ENCODE data around the gene FAM20B.
A peak's percentile ranks its signal among the peaks of the same experiment; 100 is the strongest.
"Not testable (repeated sequence)": the region's sequence is repeated elsewhere in the genome, so short reads cannot be mapped to it uniquely, and the experiment has no call there.

Gene FAM20B

GRCh38 chr1:179040175-179040551 is 14.5 kb downstream of the FAM20B start:
- Histone ChIP-seq H4K91ac (ENCODE audit: low read depth, low read length) (peak overlapping the region; percentile 57), H2BK120ac (ENCODE audit: insufficient read depth, low read length, poor library complexity) (peak overlapping the region; percentile 61), H3K18ac (ENCODE audit: low read length) (peak overlapping the region; percentile 95)
- not testable (repeated sequence) for H3K4me1 ChIP-seq (ENCODE audit: control insufficient read depth in 1 of 2, insufficient read depth in 2 of 2, low read length in 2 of 2); H3K4me2 ChIP-seq (ENCODE audit: low read length); H3K23ac ChIP-seq (ENCODE audit: low read length); H3K9me3 ChIP-seq (ENCODE audit: insufficient read depth, low read depth, low read length); H2BK12ac ChIP-seq (ENCODE audit: low read length); H3K79me2 ChIP-seq (ENCODE audit: control insufficient read depth, insufficient read depth, low read length, poor library complexity); H4K12ac ChIP-seq (ENCODE audit: low read depth, low read length); H2AK5ac ChIP-seq (ENCODE audit: low read length); H3K27me3 ChIP-seq (ENCODE audit: insufficient read depth, low read length); H3K4me3 ChIP-seq (ENCODE audit: low read depth, low read length); DNase-seq; H3K27ac ChIP-seq (ENCODE audit: low read depth, low read length); H3K9ac ChIP-seq (ENCODE audit: low read length); H4K8ac ChIP-seq (ENCODE audit: low read depth, low read length); H3K36me3 ChIP-seq (ENCODE audit: control insufficient read depth in 1 of 2, insufficient read depth in 2 of 2, low read length in 2 of 2); H2BK5ac ChIP-seq (ENCODE audit: low read depth, low read length, poor library complexity); H3K79me1 ChIP-seq (ENCODE audit: low read length); H3K4ac ChIP-seq (ENCODE audit: low read depth, low read length); H3K14ac ChIP-seq (ENCODE audit: low read length); H2AFZ ChIP-seq (ENCODE audit: insufficient read depth, low read length, poor library complexity)
- WGBS (ENCODE audit: extremely low coverage, insufficient coverage, insufficient read length) = no CpG with 5 or more reads among the region's 27 CpGs

- Histone ChIP-seq H3K4me2 (ENCODE audit: low read length) (no peak overlapping the region), H2AK5ac (ENCODE audit: low read length) (no peak overlapping the region), H3K27me3 (ENCODE audit: insufficient read depth, low read length) (no peaks in the 10 kb centered on the region), H3K14ac (ENCODE audit: low read length) (no peak overlapping the region), H3K9ac (ENCODE audit: low read length) (no peak overlapping the region), H4K91ac (ENCODE audit: low read depth, low read length) (no peak overlapping the region), H3K9me3 (ENCODE audit: insufficient read depth, low read depth, low read length) (no peaks in the 10 kb centered on the region), H2BK120ac (ENCODE audit: insufficient read depth, low read length, poor library complexity) (no peak overlapping the region), H2BK5ac (ENCODE audit: low read depth, low read length, poor library complexity) (no peak overlapping the region), H2BK12ac (ENCODE audit: low read length) (no peak overlapping the region), H3K23ac (ENCODE audit: low read length) (no peak overlapping the region), H3K79me2 (ENCODE audit: control insufficient read depth, insufficient read depth, low read length, poor library complexity) (no peaks in the 10 kb centered on the region), H3K4ac (ENCODE audit: low read depth, low read length) (peak overlapping the region; percentile 22), H3K27ac (ENCODE audit: low read depth, low read length) (no peak overlapping the region), H3K36me3 (ENCODE audit: control insufficient read depth in 1 of 2, insufficient read depth in 2 of 2, low read length in 2 of 2) (peaks cover 0 to 4% of the 10 kb centered on the region in 2 experiments), H3K79me1 (ENCODE audit: low read length) (peaks cover 3% of the 10 kb centered on the region), H3K4me3 (ENCODE audit: low read depth, low read length) (no peak overlapping the region), H4K8ac (ENCODE audit: low read depth, low read length) (no peak overlapping the region), H2AFZ (ENCODE audit: insufficient read depth, low read length, poor library complexity) (no peak overlapping the region), H4K12ac (ENCODE audit: low read depth, low read length) (no peak overlapping the region), H3K4me1 (ENCODE audit: control insufficient read depth in 1 of 2, insufficient read depth in 2 of 2, low read length in 2 of 2) (peaks cover 0 to 5% of the 10 kb centered on the region in 2 experiments), H3K18ac (ENCODE audit: low read length) (no peak overlapping the region)
- no CpG with 5 or more reads among the region's 8 CpGs for WGBS (ENCODE audit: extremely low coverage, insufficient coverage, insufficient read length)
- no peak for DNase-seq
These were observed 16.4 kb downstream of the FAM20B start for GRCh38 chr1:179042087-179042486.

DNA sequence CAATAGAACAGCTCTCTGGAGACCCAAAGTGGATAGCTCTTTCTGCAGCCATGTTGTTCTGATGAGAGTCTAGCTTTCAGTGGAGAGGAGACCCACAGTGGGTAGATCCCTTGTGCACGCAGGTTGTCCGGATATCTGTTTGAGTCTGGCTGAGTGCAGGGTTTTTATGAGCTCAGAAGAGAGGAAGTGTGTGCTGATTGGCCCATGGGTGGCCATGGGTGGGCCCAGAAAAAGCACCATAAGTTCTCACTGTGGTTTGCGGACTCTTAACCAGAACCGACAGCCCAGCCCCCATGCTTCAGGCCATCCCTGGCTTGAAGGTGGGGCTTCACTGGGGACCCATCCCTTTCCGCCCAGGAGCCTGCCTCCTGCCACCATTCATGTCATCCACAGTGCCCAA is 17.0 kb downstream of the FAM20B start:
- Histone ChIP-seq H2AK5ac (ENCODE audit: low read length) (no peak overlapping the region), H4K8ac (ENCODE audit: low read depth, low read length) (no peak overlapping the region), H2BK12ac (ENCODE audit: low read length) (no peak overlapping the region), H3K23ac (ENCODE audit: low read length) (no peak overlapping the region), H2BK120ac (ENCODE audit: insufficient read depth, low read length, poor library complexity) (no peak overlapping the region), H3K4me3 (ENCODE audit: low read depth, low read length) (no peak overlapping the region), H3K14ac (ENCODE audit: low read length) (no peak overlapping the region), H3K9ac (ENCODE audit: low read length) (no peak overlapping the region), H3K27ac (ENCODE audit: low read depth, low read length) (no peak overlapping the region), H3K18ac (ENCODE audit: low read length) (no peak overlapping the region), H2BK5ac (ENCODE audit: low read depth, low read length, poor library complexity) (no peak overlapping the region), H3K36me3 (ENCODE audit: control insufficient read depth in 1 of 2, insufficient read depth in 2 of 2, low read length in 2 of 2) (peaks cover 0 to 4% of the 10 kb centered on the region in 2 experiments), H3K27me3 (ENCODE audit: insufficient read depth, low read length) (no peaks in the 10 kb centered on the region), H2AFZ (ENCODE audit: insufficient read depth, low read length, poor library complexity) (no peak overlapping the region), H3K4me2 (ENCODE audit: low read length) (no peak overlapping the region), H4K12ac (ENCODE audit: low read depth, low read length) (no peak overlapping the region), H3K79me1 (ENCODE audit: low read length) (peaks cover 3% of the 10 kb centered on the region), H4K91ac (ENCODE audit: low read depth, low read length) (no peak overlapping the region), H3K4me1 (ENCODE audit: control insufficient read depth in 1 of 2, insufficient read depth in 2 of 2, low read length in 2 of 2) (peaks cover 0 to 10% of the 10 kb centered on the region in 2 experiments), H3K9me3 (ENCODE audit: insufficient read depth, low read depth, low read length) (no peaks in the 10 kb centered on the region), H3K79me2 (ENCODE audit: control insufficient read depth, insufficient read depth, low read length, poor library complexity) (no peaks in the 10 kb centered on the region), H3K4ac (ENCODE audit: low read depth, low read length) (no peak overlapping the region)
- whole genome bisulfite sequencing (ENCODE audit: extremely low coverage, insufficient coverage, insufficient read length) = no CpG with 5 or more reads among the region's 5 CpGs
- no peak for DNase-seq

DNA sequence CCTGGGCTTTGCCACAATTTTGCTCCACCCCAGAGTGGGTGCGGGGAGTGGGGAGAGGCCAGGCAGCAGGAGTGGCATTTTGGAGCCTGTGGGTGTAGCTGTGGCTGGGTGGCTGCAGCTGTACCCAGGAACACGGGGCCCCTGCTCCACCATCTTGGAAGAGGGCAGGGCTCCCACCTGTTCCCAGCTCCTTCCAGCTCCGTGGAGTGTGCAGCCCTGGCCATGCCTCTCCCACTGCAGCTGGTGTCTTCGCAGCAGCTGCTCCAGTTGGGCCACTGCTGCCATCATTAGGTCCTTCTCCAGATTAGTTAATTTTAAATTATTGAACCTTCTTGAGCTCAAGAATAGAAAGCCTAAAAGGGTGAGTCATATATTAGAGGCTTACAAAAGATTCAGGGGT is 17.6 kb downstream of the FAM20B start:
- Histone ChIP-seq H2BK120ac (ENCODE audit: insufficient read depth, low read length, poor library complexity) (no peak overlapping the region), H3K4ac (ENCODE audit: low read depth, low read length) (no peak overlapping the region), H3K27me3 (ENCODE audit: insufficient read depth, low read length) (no peaks in the 10 kb centered on the region), H3K4me3 (ENCODE audit: low read depth, low read length) (no peak overlapping the region), H4K91ac (ENCODE audit: low read depth, low read length) (no peak overlapping the region), H3K18ac (ENCODE audit: low read length) (peak overlapping the region; percentile 12), H2BK12ac (ENCODE audit: low read length) (no peak overlapping the region), H3K79me1 (ENCODE audit: low read length) (peaks cover 3% of the 10 kb centered on the region), H3K9me3 (ENCODE audit: insufficient read depth, low read depth, low read length) (no peaks in the 10 kb centered on the region), H2AK5ac (ENCODE audit: low read length) (no peak overlapping the region), H2BK5ac (ENCODE audit: low read depth, low read length, poor library complexity) (no peak overlapping the region), H3K4me2 (ENCODE audit: low read length) (no peak overlapping the region), H3K27ac (ENCODE audit: low read depth, low read length) (no peak overlapping the region), H3K23ac (ENCODE audit: low read length) (no peak overlapping the region), H3K9ac (ENCODE audit: low read length) (no peak overlapping the region), H3K14ac (ENCODE audit: low read length) (no peak overlapping the region), H4K8ac (ENCODE audit: low read depth, low read length) (no peak overlapping the region), H2AFZ (ENCODE audit: insufficient read depth, low read length, poor library complexity) (no peak overlapping the region), H4K12ac (ENCODE audit: low read depth, low read length) (no peak overlapping the region), H3K79me2 (ENCODE audit: control insufficient read depth, insufficient read depth, low read length, poor library complexity) (no peaks in the 10 kb centered on the region), H3K4me1 (ENCODE audit: control insufficient read depth in 1 of 2, insufficient read depth in 2 of 2, low read length in 2 of 2) (peaks cover 0 to 10% of the 10 kb centered on the region in 2 experiments), H3K36me3 (ENCODE audit: control insufficient read depth in 1 of 2, insufficient read depth in 2 of 2, low read length in 2 of 2) (peaks cover 0 to 4% of the 10 kb centered on the region in 2 experiments)
- no peak for DNase-seq
- WGBS (ENCODE audit: extremely low coverage, insufficient coverage, insufficient read length) = no CpG with 5 or more reads among the region's 4 CpGs

All from trophoblast cell (in vitro differentiated cells and primary cell).